ENCODE measurements around the gene FBXW5.
A peak's percentile ranks its signal among the peaks of the same experiment; 100 is the strongest.

Gene FBXW5

GRCh38 chr9:136961279-136962065, 16.9 kb upstream of the FBXW5 start:
- no peak for DNase-seq (ENCODE audit: low read depth, low spot score)

GRCh38 chr9:136960938-136961275, 16.4 kb upstream of the FBXW5 start:
- no peak for DNase-seq (ENCODE audit: low read depth, low spot score)

GRCh38 chr9:136960212-136960937, 15.8 kb upstream of the FBXW5 start:
- DNase-seq (ENCODE audit: low read depth, low spot score) = no peak

- DNase-seq (ENCODE audit: low read depth, low spot score) = no peak
Measured at GRCh38 chr9:136958898-136959850, 14.6 kb upstream of the FBXW5 start.

GRCh38 chr9:136958473-136958872, 13.9 kb upstream of the FBXW5 start:
- DNase-seq (ENCODE audit: low read depth, low spot score) = no peak

GRCh38 chr9:136957901-136958300, 13.4 kb upstream of the FBXW5 start:
- DNase-seq (ENCODE audit: low read depth, low spot score) = no peak

- no peak for DNase-seq (ENCODE audit: low read depth, low spot score)
Measured at GRCh38 chr9:136957461-136957860, 12.9 kb upstream of the FBXW5 start.

GRCh38 chr9:136956604-136957003, 12.1 kb upstream of the FBXW5 start:
- no peak for DNase-seq (ENCODE audit: low read depth, low spot score)

- DNase-seq (ENCODE audit: low read depth, low spot score) = no peak
Measured at GRCh38 chr9:136955943-136956335, 11.4 kb upstream of the FBXW5 start.

- no peak for DNase-seq (ENCODE audit: low read depth, low spot score)
Measured at GRCh38 chr9:136955202-136955942, 10.8 kb upstream of the FBXW5 start.

GRCh38 chr9:136954270-136955083, 9.9 kb upstream of the FBXW5 start:
- DNase-seq (ENCODE audit: low read depth, low spot score) = no peak

- DNase-seq (ENCODE audit: low read depth, low spot score) = no peak
Measured at GRCh38 chr9:136953771-136954269, 9.3 kb upstream of the FBXW5 start.

GRCh38 chr9:136952876-136953770, 8.6 kb upstream of the FBXW5 start:
- DNase-seq (ENCODE audit: low read depth, low spot score) = no peak

- DNase-seq (ENCODE audit: low read depth, low spot score) = no peak
Measured at GRCh38 chr9:136952321-136952850, 7.8 kb upstream of the FBXW5 start.

GRCh38 chr9:136951541-136952320, 7.2 kb upstream of the FBXW5 start, which contains the start of gene LCN12:
Gene LCN12 (plus strand): TSS chr9:136952273. CDS start chr9:136952328, 55 bp downstream.
- no peak for DNase-seq (ENCODE audit: low read depth, low spot score)

GRCh38 chr9:136950656-136951276, 6.2 kb upstream of the FBXW5 start:
- no peak for DNase-seq (ENCODE audit: low read depth, low spot score)

GRCh38 chr9:136949817-136950655, 5.5 kb upstream of the FBXW5 start:
- DNase-seq (ENCODE audit: low read depth, low spot score) = peak; percentile 75
